ENCODE data around the gene SLC6A3.

SLC6A3 gene

GRCh38 chr5:1348986-1349245 lies 96.3 kb downstream of the SLC6A3 start:
- TF ChIP-seq CTCF (conservative IDR thresholded peaks at IDR 0.05; ENCODE audit: low read length) (no peak; the same call in 1 of the 2 replicates), EZH2phosphoT487 (IDR thresholded peaks at IDR 0.05; ENCODE audit: borderline replicate concordance) (no peak)

GRCh38 chr5:1347571-1347970 lies 97.7 kb downstream of the SLC6A3 start:
- 0 out of 2 replicates have a peak, but pooled peaks cover under 1% of the 10 kb centered on the region for H3K36me3 ChIP-seq (ENCODE audit: insufficient read depth, low read length)
- H3F3A ChIP-seq (ENCODE audit: low read depth), result no peaks in the 10 kb centered on the region
- peaks cover 54% of the 10 kb centered on the region for H3K4me1 ChIP-seq (ENCODE audit: insufficient read depth, low read length, poor library complexity, severe bottlenecking)
- peaks cover 34% of the 10 kb centered on the region for H3K79me2 ChIP-seq (ENCODE audit: insufficient read depth, low read length)
- H3K9me2 ChIP-seq (replicated peaks; ENCODE audit: low read depth, low read length), result no peaks in the 10 kb centered on the region
- no peak overlapping the region for H3K4me3 ChIP-seq (ENCODE audit: low read length, poor library complexity, severe bottlenecking)
- no peak overlapping the region for H2AFZ ChIP-seq (ENCODE audit: low read length)
- peak overlapping the region; percentile 92 for H3K9ac ChIP-seq (ENCODE audit: low read depth, low read length, poor library complexity, severe bottlenecking)
- TF ChIP-seq CTCF (conservative IDR thresholded peaks at IDR 0.05; ENCODE audit: low read length) (no peak), EZH2phosphoT487 (IDR thresholded peaks at IDR 0.05; ENCODE audit: borderline replicate concordance) (no peak)
- peak overlapping the region; percentile 88 for H3K4me2 ChIP-seq (ENCODE audit: low read depth, low read length, poor library complexity, severe bottlenecking)
- H3K27me3 ChIP-seq (ENCODE audit: insufficient read depth, low read length, poor library complexity, severe bottlenecking), result no peaks in the 10 kb centered on the region
- H3K9me3 ChIP-seq (ENCODE audit: insufficient read depth, low read depth, low read length), result no peaks in the 10 kb centered on the region
- H4K20me1 ChIP-seq (ENCODE audit: insufficient read depth, low read length, poor library complexity, severe bottlenecking), result peaks cover 18% of the 10 kb centered on the region

More at GRCh38 chr5:1348986-1349245, 96.3 kb downstream of the SLC6A3 start:
- H4K20me1 ChIP-seq (ENCODE audit: insufficient read depth, low read length, poor library complexity, severe bottlenecking), result peaks cover 6% of the 10 kb centered on the region
- H3K9me3 ChIP-seq (ENCODE audit: insufficient read depth, low read depth, low read length), result no peaks in the 10 kb centered on the region
- peak overlapping the region; percentile 92 for H3K9ac ChIP-seq (ENCODE audit: low read depth, low read length, poor library complexity, severe bottlenecking)
- no peaks in the 10 kb centered on the region for H3K9me2 ChIP-seq (replicated peaks; ENCODE audit: low read depth, low read length)
- peak overlapping the region; percentile 68 for H2AFZ ChIP-seq (ENCODE audit: low read length)
- peaks cover 21% of the 10 kb centered on the region for H3K79me2 ChIP-seq (ENCODE audit: insufficient read depth, low read length)
- no peaks in the 10 kb centered on the region for H3K27me3 ChIP-seq (ENCODE audit: insufficient read depth, low read length, poor library complexity, severe bottlenecking)
- H3F3A ChIP-seq (ENCODE audit: low read depth), result no peaks in the 10 kb centered on the region
- H3K36me3 ChIP-seq (ENCODE audit: insufficient read depth, low read length), result no peaks in the 10 kb centered on the region
- H3K4me3 ChIP-seq (ENCODE audit: low read length, poor library complexity, severe bottlenecking), result peak overlapping the region; percentile 26
- H3K4me1 ChIP-seq (ENCODE audit: insufficient read depth, low read length, poor library complexity, severe bottlenecking), result peaks cover 41% of the 10 kb centered on the region
- H3K4me2 ChIP-seq (ENCODE audit: low read depth, low read length, poor library complexity, severe bottlenecking), result peak overlapping the region; percentile 51

- Histone ChIP-seq H3K4me3 (ENCODE audit: low read length, poor library complexity, severe bottlenecking) (no peak overlapping the region), H3K9me3 (ENCODE audit: insufficient read depth, low read depth, low read length) (no peaks in the 10 kb centered on the region), H3K9ac (ENCODE audit: low read depth, low read length, poor library complexity, severe bottlenecking) (peak overlapping the region; percentile 92), H3F3A (ENCODE audit: low read depth) (no peaks in the 10 kb centered on the region), H3K79me2 (ENCODE audit: insufficient read depth, low read length) (peaks cover 42% of the 10 kb centered on the region), H3K27me3 (ENCODE audit: insufficient read depth, low read length, poor library complexity, severe bottlenecking) (no peaks in the 10 kb centered on the region), H3K4me2 (ENCODE audit: low read depth, low read length, poor library complexity, severe bottlenecking) (peak overlapping the region; percentile 88), H3K9me2 (replicated peaks; ENCODE audit: low read depth, low read length) (no peaks in the 10 kb centered on the region), H2AFZ (ENCODE audit: low read length) (no peak overlapping the region), H3K36me3 (ENCODE audit: insufficient read depth, low read length) (peaks cover 7% of the 10 kb centered on the region; the same call in 1 of the 2 replicates), H3K4me1 (ENCODE audit: insufficient read depth, low read length, poor library complexity, severe bottlenecking) (peaks cover 61% of the 10 kb centered on the region), H4K20me1 (ENCODE audit: insufficient read depth, low read length, poor library complexity, severe bottlenecking) (peaks cover 25% of the 10 kb centered on the region)
- TF ChIP-seq EZH2phosphoT487 (IDR thresholded peaks at IDR 0.05; ENCODE audit: borderline replicate concordance), result no peak
- no peak for TF ChIP-seq CTCF (conservative IDR thresholded peaks at IDR 0.05; ENCODE audit: low read length)
Observed at GRCh38 chr5:1346627-1347440, 98.4 kb downstream of the SLC6A3 start.
